IMR-90 (cell line): ENCODE data around the gene ASB1. TPM values are rescaled to one million over a fixed set of nuclear protein-coding genes. Genes with fewer than 3 reads are reported as not detected.

Experiments used
- ATAC-seq: fragments of 200-7000 bp; cut with Tn5 transposase; 2 replicates; pipeline ENCODE4 v1.9.1; 2020; ENCODE audit warnings: low read depth, mild to moderate bottlenecking, moderate library complexity
- BruUV-seq: library from RNA; stranded (reverse); fragments of 400-500 nt; replicated peaks from 2 replicates; lab custom pipeline; 2021; lab: Mats Ljungman, UMichigan
- CTCF ChIA-PET: fragments of 300-600 bp; formaldehyde crosslinking; extraction: SDS; loops from one replicate; lab custom pipeline; 2021; ENCODE audit warnings: antibody characterized with exemption; lab: Yijun Ruan, JAX
- POLR2A ChIA-PET: fragments of 300-600 bp; sonication (Branson Sonifier 250); formaldehyde crosslinking; loops from one replicate; lab custom pipeline; 2022; ENCODE audit warnings: antibody characterized with exemption; ENCODE audit not compliant: unreplicated experiment; lab: Charles Lee
- DNase-seq: peaks from one replicate; pipeline ENCODE4 v3.0.0; 2013
- H2AFZ ChIP-seq: replicated peaks from 2 replicates; pipeline ENCODE3; 2013; ENCODE audit warnings: low read length, mild to moderate bottlenecking; ENCODE audit not compliant: poor library complexity
- H2AK5ac ChIP-seq: 2 replicates; pipeline ENCODE4 v1.6.1; 2013; ENCODE audit warnings: low read depth, low read length, inconsistent platforms
- H2AK9ac ChIP-seq: replicated peaks from 2 replicates; pipeline ENCODE3; 2013; ENCODE audit warnings: mild to moderate bottlenecking, low read depth, low read length, moderate library complexity; ENCODE audit not compliant: poor library complexity
- H2BK120ac ChIP-seq: 2 replicates; pipeline ENCODE4 v1.6.1; 2013; ENCODE audit warnings: low read depth, low read length, inconsistent platforms
- H2BK15ac ChIP-seq: 3 replicates; pipeline ENCODE4 v1.6.1; 2013; ENCODE audit warnings: low read depth, low read length, inconsistent platforms
- H2BK20ac ChIP-seq: 2 replicates; pipeline ENCODE4 v1.6.1; 2013; ENCODE audit warnings: low read depth, mild to moderate bottlenecking, inconsistent platforms, low read length, moderate library complexity
- H2BK5ac ChIP-seq: 2 replicates; pipeline ENCODE4 v1.6.1; 2013; ENCODE audit warnings: mild to moderate bottlenecking, low read depth, low read length, inconsistent platforms; ENCODE audit not compliant: poor library complexity, severe bottlenecking
- H3K14ac ChIP-seq: replicated peaks from 2 replicates; pipeline ENCODE4 v1.6.1; 2013; ENCODE audit warnings: low read depth, low read length, inconsistent platforms
- H3K18ac ChIP-seq: 2 replicates; pipeline ENCODE4 v1.6.1; 2013; ENCODE audit warnings: low read depth, low read length, control low read depth
- H3K23ac ChIP-seq: 2 replicates; pipeline ENCODE4 v1.6.1; 2013; ENCODE audit warnings: low read depth, low read length, inconsistent platforms
- H3K27ac ChIP-seq: 2 replicates; pipeline ENCODE4 v1.5.1; 2013; ENCODE audit warnings: mild to moderate bottlenecking, control low read depth, low read length; ENCODE audit not compliant: insufficient read depth
- H3K27me3 ChIP-seq: 2 replicates; pipeline ENCODE4 v1.6.1; 2013; ENCODE audit warnings: low read length; ENCODE audit not compliant: control insufficient read depth, insufficient read depth
- H3K36me3 ChIP-seq: 2 replicates; pipeline ENCODE4 v1.6.1; 2013; ENCODE audit warnings: low read length, mixed read lengths; ENCODE audit not compliant: control insufficient read depth, insufficient read depth
- H3K4ac ChIP-seq: 2 replicates; pipeline ENCODE4 v1.6.1; 2013; ENCODE audit warnings: low read depth, low read length, inconsistent platforms
- H3K4me1 ChIP-seq: 2 replicates; pipeline ENCODE4 v1.6.1; 2013; ENCODE audit warnings: low read length, mixed read lengths; ENCODE audit not compliant: control insufficient read depth, insufficient read depth
- H3K4me2 ChIP-seq: 2 replicates; pipeline ENCODE4 v1.6.1; 2013; ENCODE audit warnings: low read depth, mild to moderate bottlenecking, control low read depth, low read length, moderate library complexity
- H3K4me3 ChIP-seq: 2 replicates; pipeline ENCODE4 v1.5.1; 2013; ENCODE audit warnings: low read depth, mild to moderate bottlenecking, control low read depth, low read length, moderate library complexity; ENCODE audit not compliant: insufficient read depth
- H3K56ac ChIP-seq: 2 replicates; pipeline ENCODE4 v1.6.1; 2013; ENCODE audit warnings: low read length, inconsistent platforms; ENCODE audit not compliant: insufficient read depth; ENCODE audit errors: extremely low read depth
- H3K79me1 ChIP-seq, 2 experiments: 2 replicates each; pipeline ENCODE4 v1.6.1; 2013; ENCODE audit warnings: low read length in 2 of 2, inconsistent platforms in 1 of 2, low read depth in 1 of 2
- H3K9ac ChIP-seq: 2 replicates; pipeline ENCODE4 v1.6.1; 2013; ENCODE audit warnings: low read depth, low read length, control low read depth
- H3K9me1 ChIP-seq: 2 replicates; pipeline ENCODE4 v1.6.1; 2013; ENCODE audit warnings: low read length, inconsistent platforms; ENCODE audit not compliant: insufficient read depth
- H3K9me3 ChIP-seq: 2 replicates; pipeline ENCODE4 v1.6.1; 2013; ENCODE audit warnings: low read length; ENCODE audit not compliant: control insufficient read depth, insufficient read depth
- H4K20me1 ChIP-seq: 2 replicates; pipeline ENCODE4 v1.6.1; 2013; ENCODE audit warnings: low read length, inconsistent platforms; ENCODE audit not compliant: insufficient read depth
- H4K5ac ChIP-seq: 2 replicates; pipeline ENCODE4 v1.6.1; 2013; ENCODE audit warnings: mild to moderate bottlenecking, low read depth, low read length, control low read depth
- H4K8ac ChIP-seq, 2 experiments: 2 replicates each; pipeline ENCODE4 v1.6.1; 2013; ENCODE audit warnings: low read depth in 2 of 2, low read length in 2 of 2, control low read depth in 1 of 2, inconsistent platforms in 1 of 2
- H4K91ac ChIP-seq: 2 replicates; pipeline ENCODE4 v1.6.1; 2013; ENCODE audit warnings: low read depth, low read length, inconsistent platforms; ENCODE audit not compliant: insufficient read depth
- BHLHE40 ChIP-seq: fragments of 150-350 bp; IDR thresholded peaks from 2 replicates; pipeline ENCODE4 v1.6.1; 2016; ENCODE audit warnings: mild to moderate bottlenecking, low read depth, low read length
- CEBPB ChIP-seq: IDR thresholded peaks from 2 replicates; pipeline ENCODE4 v1.6.1; 2012; ENCODE audit warnings: low read depth, low read length, improper control_type of control experiment
- CHD1 ChIP-seq: IDR thresholded peaks from 2 replicates; pipeline ENCODE4 v1.6.1; 2012; ENCODE audit warnings: low read depth, low read length, improper control_type of control experiment
- ELK1 ChIP-seq: fragments of 150-350 bp; IDR thresholded peaks from 2 replicates; pipeline ENCODE4 v1.6.1; 2016; ENCODE audit warnings: low read depth, mild to moderate bottlenecking, low read length, moderate library complexity, borderline replicate concordance
- MAFK ChIP-seq: IDR thresholded peaks from 2 replicates; pipeline ENCODE4 v1.6.1; 2012; ENCODE audit warnings: low read depth, low read length, improper control_type of control experiment
- MAZ ChIP-seq: IDR thresholded peaks from 2 replicates; pipeline ENCODE4 v1.6.1; 2012; ENCODE audit warnings: low read depth, mild to moderate bottlenecking, low read length, improper control_type of control experiment, moderate library complexity, borderline replicate concordance
- MXI1 ChIP-seq: IDR thresholded peaks from 2 replicates; pipeline ENCODE4 v1.6.1; 2012; ENCODE audit warnings: low read depth, mild to moderate bottlenecking, low read length, moderate library complexity, borderline replicate concordance
- NFE2L2 ChIP-seq: fragments of 150-350 bp; IDR thresholded peaks from 2 replicates; pipeline ENCODE4 v1.6.1; 2016; ENCODE audit warnings: low read depth, mild to moderate bottlenecking, low read length
- POLR2A ChIP-seq: IDR thresholded peaks from 2 replicates; pipeline ENCODE4 v1.6.1; 2012; ENCODE audit warnings: mild to moderate bottlenecking, low read depth, low read length
- RCOR1 ChIP-seq: IDR thresholded peaks from 2 replicates; pipeline ENCODE4 v1.6.1; 2012; ENCODE audit warnings: mild to moderate bottlenecking, low read length, improper control_type of control experiment; ENCODE audit not compliant: insufficient replicate concordance
- RFX5 ChIP-seq: IDR thresholded peaks from 2 replicates; pipeline ENCODE4 v1.8.0; 2012; ENCODE audit warnings: low read depth, mild to moderate bottlenecking, low read length, moderate library complexity
- SMC3 ChIP-seq: fragments of 150-350 bp; IDR thresholded peaks from 2 replicates; pipeline ENCODE4 v1.6.1; 2016; ENCODE audit warnings: low read depth, mild to moderate bottlenecking, antibody characterized with exemption, low read length, moderate library complexity
- USF2 ChIP-seq: fragments of 150-350 bp; IDR thresholded peaks from 2 replicates; pipeline ENCODE4 v1.6.1; 2017; ENCODE audit warnings: mild to moderate bottlenecking, antibody characterized with exemption, low read length, low read depth
- WGBS, 2 experiments: methylation state at CpG; one replicate each; pipeline versions ENCODE4 v1.1.5 to v1.1.7; 2013; ENCODE audit warnings: missing lambda C conversion rate in 2 of 2; ENCODE audit not compliant: insufficient read length in 1 of 2; ENCODE audit errors: extremely low coverage in 2 of 2; 5-methylcytosine and 5-hydroxymethylcytosine counted together
- dilution Hi-C: fragments of 300-500 bp; cut with HindIII; formaldehyde crosslinking; loops from one replicate; pipeline ENCODE4 v1.14.3; 2018; ENCODE audit warnings: low sequenced_read_pairs; ENCODE audit not compliant: unreplicated experiment
- in situ Hi-C: fragments of 300-500 bp; cut with MboI; formaldehyde crosslinking; loops from 3 replicates; pipeline ENCODE4 v1.14.3; 2019; ENCODE audit warnings: low sequenced_read_pairs, inconsistent platforms, mixed read lengths
- intact Hi-C: fragments of 100-400 bp; cut with micrococcal nuclease; formaldehyde crosslinking; loops from 2 replicates; pipeline ENCODE4 v1.10.0; 2022
- polyA plus RNA-seq, 3 experiments: library from polyadenylated mRNA; depleted of rRNA; stranded (reverse); fragments of >200 nt; gene quantifications; 2 replicates each; pipeline ENCODE4 v1.2.3, GENCODE V29; 2012; ENCODE audit warnings: low replicate concordance in 1 of 3
- total RNA-seq: library from RNA; depleted of rRNA; stranded (reverse); fragments of >200 nt; gene quantifications from 2 replicates; pipeline ENCODE4 v1.2.3, GENCODE V29; 2012

ASB1 gene
- total and polyA plus RNA-seq, 2 of the 4 experiments (the other 2 are of a cell fraction): 23.5 to 37.3 TPM

- POLR2A ChIA-PET: interaction anchor here (0.5 kb wide), 1 partner anchor 218 kb away, joined by 3 read pairs; no protein-coding TSS in a partner anchor
These were observed 51.5 kb downstream of the ASB1 start for GRCh38 chr2:238478216-238478615.

More at GRCh38 chr2:238478216-238478615, 51.5 kb downstream of the ASB1 start:
- DNase-seq (no peak), ATAC-seq (no peak)
- H3K9me3 ChIP-seq: peaks cover 9% of the 10 kb centered on the region; the same call in 1 of the 2 replicates
- no peak for TF ChIP-seq NFE2L2
- TF ChIP-seq ELK1: no peak
- no peak for TF ChIP-seq CEBPB
- TF ChIP-seq MXI1: no peak
- no peak for TF ChIP-seq MAFK
- TF ChIP-seq USF2: no peak
- no peak for TF ChIP-seq SMC3
- TF ChIP-seq RFX5: no peak
- TF ChIP-seq CHD1: no peak
- TF ChIP-seq POLR2A: no peak
- TF ChIP-seq BHLHE40: no peak
- TF ChIP-seq MAZ: no peak
- TF ChIP-seq RCOR1: no peak
- no peaks in the 10 kb centered on the region for H3K4me1 ChIP-seq
- H3K27ac ChIP-seq: no peak overlapping the region
- no peak overlapping the region for H2BK120ac ChIP-seq
- no peak overlapping the region for H4K8ac ChIP-seq
- no peaks in the 10 kb centered on the region for H3K36me3 ChIP-seq
- H3K79me1 ChIP-seq: no peaks in the 10 kb centered on the region
- H3K56ac ChIP-seq: no peak overlapping the region
- no peak overlapping the region for H4K91ac ChIP-seq
- H3K4me2 ChIP-seq: no peak overlapping the region
- CTCF ChIA-PET: no interaction called here
- intact Hi-C loops: no loop called here
- H3K23ac ChIP-seq: no peak overlapping the region
- no peak overlapping the region for H3K4me3 ChIP-seq
- dilution Hi-C loops: no loop called here
- no CpG with 5 or more reads among the region's 4 CpGs for WGBS, 2 experiments
- no peak overlapping the region for H3K14ac ChIP-seq
- H3K9me1 ChIP-seq: no peaks in the 10 kb centered on the region
- no peak overlapping the region for H2AK5ac ChIP-seq
- no peak overlapping the region for H2AK9ac ChIP-seq
- no peaks in the 10 kb centered on the region for H3K27me3 ChIP-seq
- in situ Hi-C loops: no loop called here
- H2BK20ac ChIP-seq: no peak overlapping the region
- no peak overlapping the region for H2BK5ac ChIP-seq
- no peak overlapping the region for H3K4ac ChIP-seq
- no peak overlapping the region for H2AFZ ChIP-seq
- H4K20me1 ChIP-seq: no peaks in the 10 kb centered on the region
- BruUV-seq: no TSS peak
- no peak overlapping the region for H3K18ac ChIP-seq
- no peak overlapping the region for H2BK15ac ChIP-seq
- no peak overlapping the region for H4K5ac ChIP-seq
- H3K9ac ChIP-seq: no peak overlapping the region
